GM12878 (cell line): ENCODE measurements around the gene ZNF416. TPM values are rescaled to one million over a fixed set of nuclear protein-coding genes. Genes with fewer than 3 reads are reported as not detected.

Source experiments
- ATF3 ChIP-seq: IDR thresholded peaks from 2 replicates; pipeline ENCODE4 v1.6.1; 2011; ENCODE audit warnings: low read depth, mild to moderate bottlenecking, low read length, moderate library complexity, borderline replicate concordance; ENCODE audit errors: extremely low read depth
- BCLAF1 ChIP-seq: fragments of 450-650 bp; IDR thresholded peaks from 2 replicates; pipeline ENCODE4 v1.6.1; 2017; ENCODE audit warnings: antibody characterized with exemption, mild to moderate bottlenecking, moderate library complexity
- BHLHE40 ChIP-seq, 2 experiments: fragments of 450-650 bp in 1 of 2; IDR thresholded peaks; 2 replicates each; pipeline ENCODE4 v1.6.1; 2011 to 2017; ENCODE audit warnings: low read depth in 2 of 2, borderline replicate concordance in 1 of 2, improper control_type of control experiment in 1 of 2, low read length in 1 of 2, mild to moderate bottlenecking in 1 of 2
- CEBPB ChIP-seq, 2 experiments: fragments of 150-350 bp in 1 of 2; IDR thresholded peaks; 2 replicates each; pipeline ENCODE4 v1.6.1; 2012 to 2014; ENCODE audit warnings: low read depth in 2 of 2, low read length in 2 of 2, borderline replicate concordance in 1 of 2, inconsistent platforms in 1 of 2
- CEBPZ ChIP-seq: fragments of 150-350 bp; IDR thresholded peaks from 2 replicates; pipeline ENCODE4 v1.6.1; 2016; ENCODE audit warnings: low read depth, low read length
- EED ChIP-seq: sonication (generic); IDR thresholded peaks from 2 replicates; pipeline ENCODE4 v1.6.1; 2016; ENCODE audit warnings: antibody characterized with exemption, low read depth
- EGR1 ChIP-seq, 2 experiments: IDR thresholded peaks; 1 replicate in 1 of 2; 2 replicates in 1 of 2; pipeline ENCODE4 v1.6.1; 2011 to 2012; ENCODE audit warnings: low read depth in 2 of 2, low read length in 2 of 2, borderline replicate concordance in 1 of 2, mild to moderate bottlenecking in 1 of 2, moderate library complexity in 1 of 2
- MAX ChIP-seq: IDR thresholded peaks from 2 replicates; pipeline ENCODE4 v1.6.1; 2012; ENCODE audit warnings: low read depth, low read length, improper control_type of control experiment
- MXI1 ChIP-seq: fragments of 150-350 bp; IDR thresholded peaks from 2 replicates; pipeline ENCODE4 v1.6.1; 2011; ENCODE audit warnings: low read depth, mild to moderate bottlenecking, inconsistent platforms, low read length, improper control_type of control experiment
- NR2C1 ChIP-seq: fragments of 450-650 bp; IDR thresholded peaks from 2 replicates; pipeline ENCODE4 v1.6.1; 2017; ENCODE audit warnings: antibody characterized with exemption, mild to moderate bottlenecking, moderate library complexity
- PAX8 ChIP-seq: fragments of 450-650 bp; IDR thresholded peaks from 2 replicates; pipeline ENCODE4 v1.6.1; 2017; ENCODE audit warnings: mild to moderate bottlenecking, moderate library complexity
- PKNOX1 ChIP-seq: fragments of 450-650 bp; IDR thresholded peaks from 2 replicates; pipeline ENCODE4 v1.6.1; 2016; ENCODE audit warnings: mild to moderate bottlenecking
- TBL1XR1 ChIP-seq: IDR thresholded peaks from 2 replicates; pipeline ENCODE4 v1.6.1; 2012; ENCODE audit warnings: low read depth, low read length, improper control_type of control experiment
- TCF3 ChIP-seq: IDR thresholded peaks from 2 replicates; pipeline ENCODE4 v1.6.1; 2012; ENCODE audit warnings: low read depth, mild to moderate bottlenecking, low read length, borderline replicate concordance; ENCODE audit not compliant: insufficient read depth
- ZBTB33 ChIP-seq: fragments of 450-650 bp; IDR thresholded peaks from 2 replicates; pipeline ENCODE4 v1.6.1; 2017; ENCODE audit warnings: mild to moderate bottlenecking
- ZNF274 ChIP-seq: IDR thresholded peaks from one replicate; pipeline ENCODE4 v1.8.0; 2011; ENCODE audit not compliant: insufficient read length, insufficient read depth
- ZNF384 ChIP-seq: IDR thresholded peaks from 2 replicates; pipeline ENCODE4 v1.6.1; 2012; ENCODE audit warnings: low read depth, mild to moderate bottlenecking, low read length, improper control_type of control experiment, borderline replicate concordance
- ZSCAN29 ChIP-seq: fragments of 450-650 bp; IDR thresholded peaks from 2 replicates; pipeline ENCODE4 v1.6.1; 2017; ENCODE audit warnings: mild to moderate bottlenecking, moderate library complexity
- polyA plus RNA-seq, 11 experiments: library from polyadenylated mRNA; depleted of rRNA in 4 of 11; unstranded in 6 of 11; stranded (reverse) in 5 of 11; fragments of >200 nt; fragmentation: Nextera tagmentation in 4 of 11; fragmentation: Illumina TruSeq in 1 of 11; extraction: Ambion mirVana in 4 of 11; extraction: Trizol in 1 of 11; gene quantifications; 1 replicate in 1 of 11; 2 replicates in 10 of 11; pipeline versions ENCODE4 v1.2.1 to v1.2.3, GENCODE V29; 2011 to 2016; ENCODE audit warnings: inconsistent platforms in 2 of 11, missing spikeins in 2 of 11, low read depth in 1 of 11
- total RNA-seq, 4 experiments: library from RNA; depleted of rRNA in 3 of 4; stranded (reverse); fragments of >200 nt in 3 of 4; fragmentation: Illumina TruSeq in 1 of 4; extraction: Trizol in 1 of 4; gene quantifications; 2 replicates each; pipeline versions ENCODE4 v1.2.1 to v1.2.3, GENCODE V29; 2013 to 2021

ZNF416 gene
- total and polyA plus RNA-seq, 10 of the 15 experiments (the other 5 are each of a cell fraction or from before 2014, with no cell fraction given): 1.2 to 5.4 (median 4.7) TPM

GRCh38 chr19:57527136-57527881 lies 51.4 kb downstream of the ZNF416 start, which contains the start of gene ZNF549 (continued):
- peak; percentile 72 to 88; a peak in 3 of 4 replicates for TF ChIP-seq BHLHE40 (IDR thresholded peaks at IDR 0.05; ENCODE audit: borderline replicate concordance in 1 of 2, low read depth in 2 of 2, low read length in 1 of 2)
- TF ChIP-seq TBL1XR1: no peak
- no peak for TF ChIP-seq TCF3
- TF ChIP-seq ATF3: no peak
- no peak for TF ChIP-seq PAX8
- TF ChIP-seq MXI1: peak; percentile 90
- TF ChIP-seq ZNF274: no peak
- peak; percentile 34; the same call in 1 of the 2 replicates for TF ChIP-seq PKNOX1
- TF ChIP-seq CEBPZ: no peak
- TF ChIP-seq MAX: no peak; the same call in 1 of the 2 replicates
- TF ChIP-seq NR2C1: no peak
- TF ChIP-seq EED: no peak
- peak in 1 of 2 experiments; percentile 59; a peak in 1 of 3 replicates for TF ChIP-seq EGR1 (IDR thresholded peaks at IDR 0.05; ENCODE audit: borderline replicate concordance in 1 of 2, low read depth in 2 of 2, low read length in 2 of 2)
- TF ChIP-seq ZNF384: no peak
- TF ChIP-seq CEBPB (IDR thresholded peaks at IDR 0.05; ENCODE audit: borderline replicate concordance in 1 of 2, low read depth in 2 of 2, low read length in 2 of 2): no peak
- no peak for TF ChIP-seq BCLAF1
- TF ChIP-seq ZBTB33: no peak
- TF ChIP-seq ZSCAN29: no peak
